IMR-90 (cell line): Measurements from ENCODE around the gene DENND1A. TPM values are rescaled to one million over a fixed set of nuclear protein-coding genes. Genes with fewer than 3 reads are reported as not detected.
"Not testable (repeated sequence)": the region's sequence is repeated elsewhere in the genome, so short reads cannot be mapped to it uniquely, and the experiment has no call there.

Experiments used
- ATAC-seq: fragments of 200-7000 bp; cut with Tn5 transposase; 2 replicates; pipeline ENCODE4 v1.9.1; 2020; ENCODE audit warnings: low read depth, mild to moderate bottlenecking, moderate library complexity
- BruUV-seq: library from RNA; stranded (reverse); fragments of 400-500 nt; replicated peaks from 2 replicates; lab custom pipeline; 2021; lab: Mats Ljungman, UMichigan
- CTCF ChIA-PET: fragments of 300-600 bp; formaldehyde crosslinking; extraction: SDS; loops from one replicate; lab custom pipeline; 2021; ENCODE audit warnings: antibody characterized with exemption; lab: Yijun Ruan, JAX
- POLR2A ChIA-PET: fragments of 300-600 bp; sonication (Branson Sonifier 250); formaldehyde crosslinking; loops from one replicate; lab custom pipeline; 2022; ENCODE audit warnings: antibody characterized with exemption; ENCODE audit not compliant: unreplicated experiment; lab: Charles Lee
- DNase-seq: peaks from one replicate; pipeline ENCODE4 v3.0.0; 2013
- H2AFZ ChIP-seq: replicated peaks from 2 replicates; pipeline ENCODE3; 2013; ENCODE audit warnings: low read length, mild to moderate bottlenecking; ENCODE audit not compliant: poor library complexity
- H2AK5ac ChIP-seq: 2 replicates; pipeline ENCODE4 v1.6.1; 2013; ENCODE audit warnings: low read depth, low read length, inconsistent platforms
- H2AK9ac ChIP-seq: replicated peaks from 2 replicates; pipeline ENCODE3; 2013; ENCODE audit warnings: mild to moderate bottlenecking, low read depth, low read length, moderate library complexity; ENCODE audit not compliant: poor library complexity
- H2BK120ac ChIP-seq: 2 replicates; pipeline ENCODE4 v1.6.1; 2013; ENCODE audit warnings: low read depth, low read length, inconsistent platforms
- H2BK15ac ChIP-seq: 3 replicates; pipeline ENCODE4 v1.6.1; 2013; ENCODE audit warnings: low read depth, low read length, inconsistent platforms
- H2BK20ac ChIP-seq: 2 replicates; pipeline ENCODE4 v1.6.1; 2013; ENCODE audit warnings: low read depth, mild to moderate bottlenecking, inconsistent platforms, low read length, moderate library complexity
- H2BK5ac ChIP-seq: 2 replicates; pipeline ENCODE4 v1.6.1; 2013; ENCODE audit warnings: mild to moderate bottlenecking, low read depth, low read length, inconsistent platforms; ENCODE audit not compliant: poor library complexity, severe bottlenecking
- H3K14ac ChIP-seq: replicated peaks from 2 replicates; pipeline ENCODE4 v1.6.1; 2013; ENCODE audit warnings: low read depth, low read length, inconsistent platforms
- H3K18ac ChIP-seq: 2 replicates; pipeline ENCODE4 v1.6.1; 2013; ENCODE audit warnings: low read depth, low read length, control low read depth
- H3K23ac ChIP-seq: 2 replicates; pipeline ENCODE4 v1.6.1; 2013; ENCODE audit warnings: low read depth, low read length, inconsistent platforms
- H3K27ac ChIP-seq: 2 replicates; pipeline ENCODE4 v1.5.1; 2013; ENCODE audit warnings: mild to moderate bottlenecking, control low read depth, low read length; ENCODE audit not compliant: insufficient read depth
- H3K27me3 ChIP-seq: 2 replicates; pipeline ENCODE4 v1.6.1; 2013; ENCODE audit warnings: low read length; ENCODE audit not compliant: control insufficient read depth, insufficient read depth
- H3K36me3 ChIP-seq: 2 replicates; pipeline ENCODE4 v1.6.1; 2013; ENCODE audit warnings: low read length, mixed read lengths; ENCODE audit not compliant: control insufficient read depth, insufficient read depth
- H3K4ac ChIP-seq: 2 replicates; pipeline ENCODE4 v1.6.1; 2013; ENCODE audit warnings: low read depth, low read length, inconsistent platforms
- H3K4me1 ChIP-seq: 2 replicates; pipeline ENCODE4 v1.6.1; 2013; ENCODE audit warnings: low read length, mixed read lengths; ENCODE audit not compliant: control insufficient read depth, insufficient read depth
- H3K4me2 ChIP-seq: 2 replicates; pipeline ENCODE4 v1.6.1; 2013; ENCODE audit warnings: low read depth, mild to moderate bottlenecking, control low read depth, low read length, moderate library complexity
- H3K4me3 ChIP-seq: 2 replicates; pipeline ENCODE4 v1.5.1; 2013; ENCODE audit warnings: low read depth, mild to moderate bottlenecking, control low read depth, low read length, moderate library complexity; ENCODE audit not compliant: insufficient read depth
- H3K56ac ChIP-seq: 2 replicates; pipeline ENCODE4 v1.6.1; 2013; ENCODE audit warnings: low read length, inconsistent platforms; ENCODE audit not compliant: insufficient read depth; ENCODE audit errors: extremely low read depth
- H3K79me1 ChIP-seq, 2 experiments: 2 replicates each; pipeline ENCODE4 v1.6.1; 2013; ENCODE audit warnings: low read length in 2 of 2, inconsistent platforms in 1 of 2, low read depth in 1 of 2
- H3K9ac ChIP-seq: 2 replicates; pipeline ENCODE4 v1.6.1; 2013; ENCODE audit warnings: low read depth, low read length, control low read depth
- H3K9me1 ChIP-seq: 2 replicates; pipeline ENCODE4 v1.6.1; 2013; ENCODE audit warnings: low read length, inconsistent platforms; ENCODE audit not compliant: insufficient read depth
- H3K9me3 ChIP-seq: 2 replicates; pipeline ENCODE4 v1.6.1; 2013; ENCODE audit warnings: low read length; ENCODE audit not compliant: control insufficient read depth, insufficient read depth
- H4K20me1 ChIP-seq: 2 replicates; pipeline ENCODE4 v1.6.1; 2013; ENCODE audit warnings: low read length, inconsistent platforms; ENCODE audit not compliant: insufficient read depth
- H4K5ac ChIP-seq: 2 replicates; pipeline ENCODE4 v1.6.1; 2013; ENCODE audit warnings: mild to moderate bottlenecking, low read depth, low read length, control low read depth
- H4K8ac ChIP-seq, 2 experiments: 2 replicates each; pipeline ENCODE4 v1.6.1; 2013; ENCODE audit warnings: low read depth in 2 of 2, low read length in 2 of 2, control low read depth in 1 of 2, inconsistent platforms in 1 of 2
- H4K91ac ChIP-seq: 2 replicates; pipeline ENCODE4 v1.6.1; 2013; ENCODE audit warnings: low read depth, low read length, inconsistent platforms; ENCODE audit not compliant: insufficient read depth
- WGBS, 2 experiments: methylation state at CpG; one replicate each; pipeline versions ENCODE4 v1.1.5 to v1.1.7; 2013; ENCODE audit warnings: missing lambda C conversion rate in 2 of 2; ENCODE audit not compliant: insufficient read length in 1 of 2; ENCODE audit errors: extremely low coverage in 2 of 2; 5-methylcytosine and 5-hydroxymethylcytosine counted together
- dilution Hi-C: fragments of 300-500 bp; cut with HindIII; formaldehyde crosslinking; loops from one replicate; pipeline ENCODE4 v1.14.3; 2018; ENCODE audit warnings: low sequenced_read_pairs; ENCODE audit not compliant: unreplicated experiment
- in situ Hi-C: fragments of 300-500 bp; cut with MboI; formaldehyde crosslinking; loops from 3 replicates; pipeline ENCODE4 v1.14.3; 2019; ENCODE audit warnings: low sequenced_read_pairs, inconsistent platforms, mixed read lengths
- intact Hi-C: fragments of 100-400 bp; cut with micrococcal nuclease; formaldehyde crosslinking; loops from 2 replicates; pipeline ENCODE4 v1.10.0; 2022
- polyA plus RNA-seq, 3 experiments: library from polyadenylated mRNA; depleted of rRNA; stranded (reverse); fragments of >200 nt; gene quantifications; 2 replicates each; pipeline ENCODE4 v1.2.3, GENCODE V29; 2012; ENCODE audit warnings: low replicate concordance in 1 of 3
- total RNA-seq: library from RNA; depleted of rRNA; stranded (reverse); fragments of >200 nt; gene quantifications from 2 replicates; pipeline ENCODE4 v1.2.3, GENCODE V29; 2012

DENND1A gene
- total and polyA plus RNA-seq, 2 of the 4 experiments (the other 2 are of a cell fraction): 21.4 to 27.6 TPM

DNA sequence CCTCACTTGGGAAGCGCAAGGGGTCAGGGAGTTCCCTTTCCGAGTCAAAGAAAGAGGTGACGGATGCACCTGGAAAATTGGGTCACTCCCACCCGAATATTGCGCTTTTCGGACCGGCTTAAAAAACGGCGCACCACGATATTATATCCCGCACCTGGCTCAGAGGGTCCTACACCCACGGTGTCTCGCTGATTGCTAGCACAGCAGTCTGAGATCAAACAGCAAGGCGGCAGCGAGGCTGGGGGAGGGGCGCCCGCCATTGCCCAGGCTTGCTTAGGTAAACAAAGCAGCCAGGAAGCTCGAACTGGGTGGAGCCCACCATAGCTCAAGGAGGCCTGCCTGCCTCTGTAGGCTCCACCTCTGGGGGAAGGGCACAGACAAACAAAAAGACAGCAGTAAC lies 26.4 kb downstream of the DENND1A start:
- H3K4ac ChIP-seq, H2BK5ac ChIP-seq, H2AK5ac ChIP-seq, H4K20me1 ChIP-seq, H2BK20ac ChIP-seq, H3K9me1 ChIP-seq, in situ Hi-C loops, H2AK9ac ChIP-seq, H2AFZ ChIP-seq, H3K36me3 ChIP-seq, H3K4me2 ChIP-seq, H3K18ac ChIP-seq, intact Hi-C loops, H2BK120ac ChIP-seq, H3K56ac ChIP-seq, H3K23ac ChIP-seq, H3K27ac ChIP-seq, BruUV-seq, H3K14ac ChIP-seq, H4K5ac ChIP-seq, H3K9me3 ChIP-seq, H3K4me3 ChIP-seq, ATAC-seq, H3K9ac ChIP-seq, H2BK15ac ChIP-seq, CTCF ChIA-PET, dilution Hi-C loops, H4K91ac ChIP-seq, POLR2A ChIA-PET, H3K27me3 ChIP-seq, DNase-seq, H4K8ac ChIP-seq, H3K4me1 ChIP-seq: not testable (repeated sequence)
- WGBS, 2 experiments: 100% methylated on average over 10 of the region's 18 CpGs; no CpG with 5 or more reads in 1 of the 2 experiments
- H3K79me1 ChIP-seq: peaks cover 8 to 18% of the 10 kb centered on the region in 2 experiments
